Skin of body (tissue), 2 donors: Measurements from ENCODE around the gene SEC14L2. TPM values are rescaled to one million over a fixed set of nuclear protein-coding genes. Genes with fewer than 3 reads are reported as not detected.
A peak's percentile ranks its signal among the peaks of the same experiment; 100 is the strongest.
"Not testable (repeated sequence)": the region's sequence is repeated elsewhere in the genome, so short reads cannot be mapped to it uniquely, and the experiment has no call there.

Experiments
- DNase-seq: peaks from one replicate; lab custom pipeline; 2025; lab: John Stamatoyannopoulos, UW
- total RNA-seq: library from RNA; depleted of rRNA; stranded (reverse); fragments of >200 nt; gene quantifications from one replicate; pipeline ENCODE4 v1.2.3, GENCODE V29; 2014

SEC14L2 gene
- total RNA-seq, 1 donor from 2014 or later: 5.1 TPM

DNA sequence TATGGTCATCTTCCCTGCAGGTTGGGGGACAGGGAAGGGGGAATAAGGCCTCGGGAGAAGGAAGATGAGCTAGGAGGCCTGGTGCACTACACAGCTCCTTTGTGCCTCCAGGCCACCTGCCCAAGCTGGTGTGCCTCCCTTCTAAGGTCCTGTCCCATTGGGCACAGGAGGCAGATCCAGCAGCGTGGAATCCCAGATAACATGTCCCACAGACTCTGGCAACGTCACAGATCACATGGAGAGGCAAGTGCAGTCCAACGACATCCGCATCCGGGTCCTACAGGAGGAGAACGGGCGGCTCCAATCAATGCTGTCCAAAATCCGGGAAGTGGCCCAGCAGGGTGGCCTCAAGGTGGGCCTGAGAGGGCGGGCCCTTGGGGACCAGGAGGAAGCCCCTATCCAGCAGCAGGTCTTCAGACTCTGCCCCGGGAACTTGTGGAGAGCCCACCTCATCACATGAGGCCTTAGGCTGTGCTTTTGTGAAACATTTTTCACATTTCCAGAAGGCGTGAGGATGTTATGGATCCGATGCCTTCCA, 21.4 kb upstream of the SEC14L2 start:
- DNase-seq: no peak

DNA sequence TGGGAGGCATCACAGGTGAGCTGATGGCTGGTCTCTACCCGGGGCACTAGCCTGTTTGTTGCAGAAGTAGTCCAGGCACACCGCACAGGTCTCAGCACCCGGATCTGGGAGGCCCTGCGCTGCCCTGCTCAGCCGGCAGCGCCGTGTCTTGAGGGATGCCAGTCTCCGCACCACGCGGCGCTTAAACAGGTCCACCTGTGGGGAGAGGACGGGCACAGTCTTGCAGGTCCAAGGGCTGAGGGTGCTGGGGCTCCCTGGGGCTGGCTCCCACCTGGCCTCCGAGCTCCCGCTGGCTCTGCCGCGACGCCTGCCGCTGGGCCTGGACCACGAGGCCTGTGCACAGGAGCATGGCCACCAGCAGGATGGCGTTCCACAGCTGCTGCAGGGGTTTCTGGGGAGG, 16.8 kb upstream of the SEC14L2 start:
- no peak for DNase-seq

DNA sequence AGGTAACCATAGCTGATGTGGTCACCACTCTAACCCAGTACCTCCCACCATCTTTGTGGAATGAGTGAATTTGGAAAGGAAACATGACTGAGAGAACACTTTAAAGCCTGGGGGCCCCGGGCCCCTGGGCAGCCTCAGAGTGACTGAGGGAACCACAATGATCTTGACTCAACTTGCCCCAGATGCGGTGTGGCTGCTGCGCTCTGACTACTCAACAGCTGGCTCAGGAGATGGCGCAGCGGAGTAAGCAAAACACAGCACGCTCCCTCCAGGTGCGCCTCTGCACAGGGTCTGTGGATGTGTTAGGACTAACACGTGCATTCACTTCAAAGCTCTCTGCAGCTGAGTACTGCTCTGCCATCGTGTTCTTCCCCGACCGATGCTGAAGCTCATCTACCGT, 15.6 kb upstream of the SEC14L2 start:
- DNase-seq: no peak

DNA sequence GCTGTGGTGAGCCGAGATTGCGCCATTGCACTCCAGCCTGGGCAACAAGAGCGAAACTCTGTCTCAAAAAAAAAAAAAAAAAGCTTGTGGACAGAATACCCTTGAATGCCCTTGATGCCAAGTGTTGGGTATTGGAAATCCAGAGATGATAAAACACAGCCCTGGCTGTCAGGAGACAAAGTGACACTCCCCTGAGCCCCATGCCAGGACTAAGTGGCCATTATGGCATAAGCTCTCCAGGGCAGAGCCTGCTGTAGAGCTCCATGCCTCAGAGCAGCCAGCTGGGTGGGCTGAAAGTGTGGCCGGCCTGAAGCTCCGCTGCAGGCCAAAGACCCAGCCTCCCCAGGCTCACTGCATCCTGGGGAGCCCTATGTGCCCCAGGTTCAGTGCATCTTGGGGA, 14.5 kb upstream of the SEC14L2 start:
- DNase-seq: no peak

DNA sequence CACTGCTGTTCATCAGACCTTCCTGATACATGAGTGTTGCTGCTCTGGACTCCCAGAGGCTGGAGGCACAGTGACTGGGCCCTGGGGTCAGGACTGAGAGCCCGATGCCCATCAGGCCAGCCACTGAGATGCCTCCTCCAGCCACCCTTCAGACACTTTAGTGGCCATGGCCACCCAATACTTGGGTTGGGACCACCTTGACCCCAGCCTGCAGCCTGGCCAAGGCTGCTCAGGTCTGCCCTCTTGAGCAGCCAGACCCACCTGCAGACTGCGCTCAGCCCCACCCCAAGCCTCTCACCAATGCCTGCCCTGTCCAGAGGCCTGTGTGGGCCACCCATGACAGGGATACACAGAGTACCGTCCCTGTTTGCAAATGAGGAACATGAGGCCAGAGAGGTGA, 13.8 kb upstream of the SEC14L2 start:
- no peak for DNase-seq

DNA sequence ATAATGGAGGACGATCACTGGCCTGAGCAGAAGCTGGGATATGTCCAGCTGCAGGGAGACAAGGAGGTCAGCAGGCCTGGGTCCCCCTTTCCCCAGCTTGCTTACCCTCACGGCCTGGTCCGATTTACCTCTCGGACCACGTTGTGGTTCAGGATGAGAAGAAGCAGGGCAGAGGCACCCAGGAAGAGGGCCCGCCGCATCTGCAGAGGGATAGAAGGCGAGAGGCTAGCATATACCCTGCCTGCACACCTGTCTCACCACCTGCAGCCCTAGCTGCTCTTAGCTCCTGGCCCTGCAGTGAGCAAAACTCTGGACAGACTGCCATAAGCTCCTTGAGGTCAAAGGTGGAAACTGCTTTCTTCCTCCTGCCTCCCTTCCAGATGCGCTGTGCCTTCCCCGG, 10.9 kb upstream of the SEC14L2 start:
- DNase-seq: no peak

DNA sequence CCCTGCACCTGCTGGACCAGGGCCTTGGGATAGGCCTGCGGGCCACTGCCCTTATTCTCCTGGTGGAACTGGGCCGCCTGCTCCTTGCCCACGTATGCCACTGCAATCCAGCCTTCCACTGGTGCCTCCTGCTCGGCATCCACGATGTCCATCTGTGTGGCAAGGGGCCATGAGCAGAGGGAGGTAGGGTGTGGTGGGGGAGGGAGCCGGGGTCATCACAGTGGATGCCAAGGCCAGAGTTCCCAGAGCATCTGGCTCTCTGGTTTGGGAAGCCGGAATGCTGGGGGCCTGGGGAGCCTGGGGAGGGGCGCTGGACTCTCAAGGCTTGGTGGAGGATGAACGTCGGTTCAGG, 10.2 kb upstream of the SEC14L2 start:
- no peak for DNase-seq

DNA sequence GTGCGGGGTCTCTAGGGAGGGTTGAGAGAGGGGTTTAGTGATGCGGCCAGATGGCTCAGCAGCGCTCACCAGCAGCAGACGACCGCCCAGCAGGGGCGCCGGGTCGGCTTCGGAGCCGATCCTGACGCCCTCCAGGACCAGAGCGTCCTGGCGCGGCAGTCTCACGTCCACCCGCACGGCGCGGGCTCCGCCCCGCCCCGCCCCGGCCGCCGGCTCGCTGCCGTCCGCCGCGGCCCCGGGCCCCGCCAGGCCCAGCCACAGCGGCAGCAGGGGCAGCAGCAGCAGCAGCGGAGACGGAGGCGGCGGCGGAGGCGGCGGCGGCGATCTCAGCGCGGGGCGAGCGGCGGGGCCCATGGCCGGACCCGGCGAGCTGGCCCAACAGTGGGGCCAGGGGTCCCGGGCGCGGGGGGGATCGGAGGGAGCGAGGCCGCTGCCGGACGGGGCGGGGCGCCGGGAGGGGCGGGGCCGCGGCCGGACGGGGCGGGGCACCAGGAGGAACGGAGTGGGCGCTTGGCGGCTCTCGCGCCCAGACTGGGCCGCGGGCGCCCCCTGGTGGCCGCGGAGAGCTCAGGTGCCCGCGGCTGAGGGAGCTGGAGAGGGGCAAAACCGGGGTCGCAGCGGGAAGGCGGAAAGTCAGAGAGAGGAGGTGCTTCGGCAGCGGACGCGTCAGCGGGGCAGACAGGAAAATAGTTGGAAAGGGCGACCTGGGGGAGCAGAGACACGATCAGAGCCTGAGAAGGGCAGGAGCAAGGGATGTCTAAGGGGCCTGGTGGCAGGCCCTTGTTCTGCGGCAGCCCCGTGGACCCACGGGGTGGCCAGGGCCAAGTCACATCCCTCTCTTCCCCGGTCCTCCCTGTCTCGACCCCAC, 9.6 kb upstream of the SEC14L2 start, which contains the start of gene RNF215:
TSS of gene RNF215 (minus strand) at position 452 of the 868 bp plus-strand sequence. CDS start at position 354, 98 bp downstream.
- peak; percentile 42 for DNase-seq

DNA sequence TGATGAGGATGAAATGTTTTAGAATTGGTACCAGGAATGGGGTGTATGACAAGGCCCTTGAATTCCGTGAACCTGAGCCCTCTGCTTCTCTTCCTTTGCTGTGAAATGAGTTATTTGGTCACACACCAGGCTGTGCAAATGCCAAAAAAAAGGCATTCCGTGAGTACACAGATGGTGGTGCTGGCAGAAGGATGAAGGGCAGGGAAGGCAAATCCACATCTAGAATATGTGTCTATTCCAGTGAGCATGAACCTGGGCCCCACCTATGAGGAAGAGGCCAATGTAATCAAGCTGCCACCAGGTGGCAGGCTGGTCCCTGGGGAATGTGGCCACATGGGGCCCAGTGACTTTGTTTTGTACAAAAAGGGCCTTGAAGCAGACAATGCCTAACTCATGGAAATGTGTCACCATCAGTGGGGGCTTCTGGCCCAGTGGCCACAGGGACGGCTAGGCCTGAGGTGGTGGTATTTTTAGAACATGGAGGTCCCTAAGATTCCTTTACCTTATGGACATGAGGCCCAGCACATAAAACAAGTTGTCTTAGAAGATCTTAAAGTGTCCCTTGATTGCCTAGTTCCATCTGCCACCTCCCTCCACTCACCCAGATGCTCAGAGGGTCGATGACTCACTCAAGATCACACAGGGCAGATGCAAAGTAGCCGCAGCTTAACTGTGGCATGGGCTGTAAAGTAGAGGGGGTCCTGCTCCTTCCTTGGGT, 5.7 kb upstream of the SEC14L2 start:
- DNase-seq: no peak

DNA sequence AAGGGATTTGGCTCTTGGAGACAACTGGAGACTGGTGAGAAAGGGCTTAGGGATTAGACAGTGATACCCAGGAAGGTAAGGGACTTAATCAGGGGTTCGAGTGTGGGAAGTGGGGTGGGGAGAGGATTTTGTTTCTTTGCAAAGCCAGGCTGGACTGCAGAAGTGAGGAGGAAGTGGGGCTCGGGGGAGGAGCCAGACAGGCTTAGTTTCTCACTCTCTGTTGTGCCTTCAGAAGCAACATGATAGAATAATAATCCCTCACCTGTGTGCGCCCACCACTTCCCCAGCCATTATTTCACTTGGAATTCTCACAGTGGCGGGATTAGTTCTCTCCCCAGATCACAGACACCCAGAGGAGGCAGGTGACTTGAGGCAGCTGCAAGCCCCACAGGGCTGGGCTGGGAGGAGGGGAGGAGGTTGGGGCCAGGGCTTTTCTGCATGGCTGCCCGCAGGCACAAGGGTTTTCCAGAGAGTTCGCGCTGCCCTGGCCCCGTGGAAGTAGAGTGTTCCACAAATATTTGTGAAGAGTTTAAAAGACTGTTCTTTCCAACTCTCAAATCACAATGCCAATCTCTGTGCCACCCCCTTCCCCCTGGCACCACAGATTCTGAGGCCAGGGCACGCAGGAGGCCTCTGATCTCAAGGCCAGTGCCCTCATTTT, 4.0 kb upstream of the SEC14L2 start:
- DNase-seq: no peak

DNA sequence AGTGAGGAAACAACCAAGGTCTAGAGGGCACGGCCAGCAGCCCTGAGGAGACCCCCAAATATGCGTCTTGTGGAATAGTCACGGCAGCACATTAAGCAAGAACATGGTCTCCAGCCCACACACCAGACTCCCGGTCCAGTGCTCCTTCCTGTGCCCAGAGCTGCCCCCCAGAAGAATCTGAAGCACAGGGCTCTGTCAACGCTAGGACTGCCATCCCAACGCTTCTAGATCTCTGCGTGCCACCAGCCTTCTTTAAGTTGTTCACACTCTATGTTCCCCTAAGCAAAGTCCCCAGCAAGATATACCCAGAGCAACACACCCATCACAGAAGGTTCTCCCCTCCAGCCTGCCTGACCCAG, 3.5 kb upstream of the SEC14L2 start:
- DNase-seq: no peak

DNA sequence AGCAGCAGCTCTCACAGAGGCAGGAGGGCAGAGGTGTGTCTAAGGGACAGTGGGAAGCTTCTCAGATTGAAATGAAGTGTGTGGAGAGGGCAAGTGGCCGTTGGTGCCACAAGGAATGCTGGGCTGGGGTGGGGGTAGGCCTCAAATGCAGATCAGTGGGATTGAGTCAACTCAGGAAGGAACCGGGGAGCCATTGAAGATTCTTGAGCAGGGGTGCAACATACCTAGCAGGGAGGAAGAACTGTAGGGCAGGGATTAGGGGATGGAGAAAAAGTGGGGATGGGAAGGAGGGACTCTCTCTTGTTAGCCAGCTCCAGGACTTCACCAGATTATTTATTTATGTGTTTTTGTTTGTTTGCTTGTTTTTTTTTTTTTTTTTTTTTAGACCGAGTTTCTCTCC, 2.9 kb upstream of the SEC14L2 start:
- DNase-seq: no peak

DNA sequence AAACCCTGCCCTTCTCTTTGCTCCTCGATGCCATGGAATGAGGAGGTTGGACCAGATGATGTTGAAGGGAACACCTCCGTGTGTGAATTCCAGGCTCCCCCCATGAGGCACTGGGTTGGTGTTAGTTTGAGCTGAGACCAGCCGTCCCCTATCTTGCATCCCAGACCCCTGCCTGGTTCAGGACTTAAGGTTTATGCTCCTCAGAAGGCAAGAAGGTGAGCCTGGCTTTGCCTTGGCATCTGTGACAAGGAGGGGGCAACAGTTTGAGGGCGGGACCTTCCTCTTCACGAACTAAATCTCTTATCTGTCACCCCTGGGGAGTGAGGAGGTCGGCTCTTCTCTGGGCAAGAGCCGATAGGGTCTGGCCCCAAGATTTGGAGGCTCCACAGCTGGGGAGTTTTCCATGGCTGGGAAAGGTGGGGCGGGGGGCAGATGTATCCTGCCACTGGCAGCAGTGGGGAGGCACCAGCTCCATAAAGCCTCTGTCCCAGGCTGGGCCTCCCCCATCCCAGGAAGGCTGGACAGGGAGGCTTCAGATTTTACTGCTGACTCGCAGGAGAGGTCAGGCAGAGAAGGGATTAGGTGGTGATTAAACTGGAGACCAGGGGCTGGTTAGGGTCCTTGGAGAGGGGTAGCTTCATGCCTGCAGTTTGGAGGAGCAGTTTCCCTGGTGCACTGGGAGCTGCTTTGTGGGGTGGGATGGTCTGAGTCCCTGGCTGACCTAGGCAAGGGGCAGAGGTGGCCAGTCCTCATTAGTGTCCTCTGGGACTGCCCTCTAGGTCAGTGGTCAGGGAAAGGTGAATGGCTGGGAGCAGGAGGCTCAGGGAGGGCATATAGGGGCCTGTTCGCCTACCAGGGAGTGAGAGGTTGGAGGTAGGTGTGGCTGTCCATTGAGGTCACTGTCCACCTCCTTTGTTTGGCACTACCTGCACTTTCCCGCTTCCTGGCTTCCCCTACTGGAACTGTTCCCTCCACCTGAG, 1.1 kb downstream of the SEC14L2 start:
- no peak for DNase-seq

DNA sequence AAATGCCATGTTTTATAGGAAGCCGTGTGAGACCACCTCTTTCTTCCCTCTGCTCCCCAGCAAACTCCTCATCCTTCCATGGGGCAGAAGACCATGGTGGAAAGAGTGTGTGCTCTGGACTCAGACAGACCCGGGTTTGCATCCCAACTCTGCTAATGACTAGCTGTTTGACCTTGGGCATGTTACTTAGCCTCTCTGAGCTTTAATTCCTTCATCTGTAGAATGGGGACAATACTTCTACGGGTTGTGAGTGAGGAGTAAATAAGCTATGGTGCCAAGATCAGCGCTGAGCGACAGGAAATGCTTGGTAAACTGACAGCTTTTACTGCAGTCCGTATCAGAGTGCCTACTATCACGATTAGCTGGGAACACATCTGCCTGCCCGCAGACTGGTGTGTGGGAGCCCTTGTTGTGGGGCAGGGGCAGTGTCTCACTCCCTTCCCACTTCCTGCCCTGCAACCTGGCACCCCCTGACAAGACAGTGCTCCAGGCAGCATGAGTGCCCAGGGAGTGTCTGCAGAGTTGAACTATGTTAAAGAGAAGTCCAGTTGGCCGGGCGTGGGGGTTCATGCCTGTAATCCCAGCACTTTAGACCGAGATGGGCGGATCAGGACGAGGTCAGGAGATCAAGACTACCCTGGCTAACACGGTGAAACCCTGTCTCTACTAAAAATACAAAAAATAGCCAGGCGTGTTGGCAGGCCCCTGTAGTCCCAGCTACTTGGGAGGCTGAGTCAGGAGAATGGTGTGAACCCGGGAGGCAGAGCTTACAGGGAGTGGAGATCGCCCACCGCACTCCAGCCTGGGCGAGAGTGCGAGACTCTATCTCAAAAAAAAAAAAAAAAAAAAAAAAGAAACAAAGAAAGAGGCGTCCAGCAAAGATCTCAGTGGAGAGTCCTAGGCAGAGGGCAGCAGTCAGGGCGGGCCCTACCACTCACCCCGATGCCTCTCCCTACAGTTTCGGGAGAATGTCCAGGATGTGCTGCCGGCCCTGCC, 2.2 kb downstream of the SEC14L2 start:
- no peak for DNase-seq

DNA sequence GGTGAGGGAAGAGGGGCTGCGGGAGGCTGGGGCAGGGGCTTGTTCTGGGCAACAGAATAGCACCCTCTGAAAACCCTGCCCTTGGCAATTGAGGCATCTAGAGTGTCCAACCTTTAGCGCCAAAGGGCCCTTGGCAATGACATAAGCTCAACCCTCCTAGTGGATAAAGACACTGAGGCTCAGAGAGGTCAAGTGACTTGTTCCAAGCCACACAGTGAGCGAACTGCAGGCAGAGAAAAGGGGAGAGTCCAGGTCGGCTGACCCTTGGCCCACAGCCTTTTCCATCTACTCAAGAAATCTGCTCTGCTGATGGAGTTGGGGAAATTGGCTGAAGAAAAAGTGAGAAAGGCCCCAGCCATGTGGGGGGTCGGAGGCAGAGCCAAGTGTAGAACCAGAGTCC, 2.9 kb downstream of the SEC14L2 start:
- no peak for DNase-seq

DNA sequence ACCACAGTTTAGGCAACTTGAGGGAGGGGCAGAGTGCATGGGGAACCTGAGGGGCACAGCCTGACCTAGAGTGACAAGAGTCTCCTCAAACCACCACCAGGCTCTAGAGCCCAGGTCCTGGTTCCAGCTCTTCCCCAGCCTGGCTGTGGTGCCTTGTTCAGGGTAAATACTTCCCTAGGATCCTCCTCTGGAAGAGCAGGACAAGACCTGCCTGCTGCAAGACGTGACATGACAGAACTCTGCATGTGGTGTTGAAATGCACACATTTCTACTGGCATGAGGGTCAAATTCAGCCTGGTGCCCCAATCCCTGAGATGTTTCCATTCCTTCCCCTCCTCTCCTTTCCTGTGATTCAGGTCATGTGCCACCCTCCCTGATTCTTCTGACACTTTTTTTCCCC, 3.3 kb downstream of the SEC14L2 start:
- no peak for DNase-seq

DNA sequence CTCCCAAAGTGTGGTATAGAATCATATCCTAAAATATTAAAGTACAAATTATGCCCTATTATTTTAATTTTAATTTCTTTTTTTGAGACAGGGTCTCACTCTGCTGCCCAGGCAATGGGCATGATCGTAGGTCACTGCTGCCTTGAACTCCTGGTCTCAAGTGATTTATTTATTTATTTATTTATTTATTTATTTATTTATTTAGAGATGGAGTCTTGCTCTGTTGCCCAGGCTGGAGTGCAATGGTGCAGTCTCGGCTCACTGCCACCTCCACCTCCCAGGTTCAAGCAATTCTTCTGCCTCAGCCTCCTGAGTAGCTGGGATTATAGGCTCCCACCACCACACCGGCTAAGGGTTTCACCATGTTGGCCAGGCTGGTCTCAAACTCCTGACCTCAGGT, 4.2 kb downstream of the SEC14L2 start:
- not testable (repeated sequence) for DNase-seq

DNA sequence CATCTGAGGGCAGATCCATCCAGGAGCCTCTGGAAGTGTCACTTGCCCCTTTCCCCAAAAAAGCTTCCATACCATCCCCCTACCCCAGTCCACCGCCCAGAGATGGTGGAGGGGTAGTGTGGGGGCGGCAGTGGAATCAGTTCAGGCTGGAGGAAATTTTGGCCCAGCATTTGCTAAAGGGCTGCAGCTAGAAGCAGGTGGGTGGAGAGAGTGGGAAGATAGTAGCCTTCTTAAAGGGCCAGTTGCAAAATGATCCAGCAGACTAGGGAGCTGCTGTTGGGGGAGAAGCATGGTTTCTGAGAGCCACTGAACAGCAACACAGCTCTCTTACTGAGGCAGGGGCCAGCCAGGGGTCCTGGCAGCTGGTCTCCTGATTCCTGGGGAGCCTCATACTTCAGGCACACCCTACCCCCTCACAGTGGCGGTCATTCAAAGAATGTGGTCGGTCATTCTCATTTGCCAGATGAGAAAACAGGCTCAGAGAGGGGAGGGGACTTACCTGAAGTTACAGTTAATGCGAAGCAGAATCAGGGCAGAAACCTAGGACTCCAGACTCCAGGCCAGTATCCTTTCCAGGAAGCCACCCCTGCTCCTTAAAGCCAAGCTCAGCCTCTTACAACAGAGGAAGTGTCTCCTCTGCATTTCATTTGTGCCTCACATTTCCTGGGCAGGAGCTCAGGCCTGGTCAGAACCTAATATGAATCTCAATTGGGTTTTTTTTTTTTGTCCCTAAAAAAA, 5.4 kb downstream of the SEC14L2 start:
- no peak for DNase-seq

DNA sequence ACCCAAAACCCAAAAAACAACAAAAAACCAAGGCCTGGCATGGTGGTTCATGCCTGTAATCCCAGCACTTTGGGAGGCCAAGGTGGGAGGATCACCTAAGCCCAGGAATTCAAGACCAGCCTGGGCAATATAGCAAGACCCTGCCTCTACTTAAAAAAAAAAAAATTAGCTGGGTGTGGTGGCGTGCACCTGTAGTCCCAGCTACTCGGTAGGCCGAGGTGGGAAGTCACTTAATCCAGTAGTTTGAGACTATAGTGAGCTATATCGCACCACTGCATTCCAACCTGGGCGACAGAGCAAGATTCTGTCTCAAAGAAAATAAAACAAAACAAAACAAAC, 5.9 kb downstream of the SEC14L2 start:
- not testable (repeated sequence) for DNase-seq
